AG04450 (cell line): ENCODE measurements around the gene KCTD5. TPM values are rescaled to one million over a fixed set of nuclear protein-coding genes. Genes with fewer than 3 reads are reported as not detected.

Experiments used
- CTCF ChIA-PET: fragments of 300-600, 350-600 bp; formaldehyde crosslinking; extraction: SDS; loops from one replicate; lab custom pipeline; 2022; ENCODE audit warnings: antibody characterized with exemption, inconsistent platforms; lab: Charles Lee
- POLR2A ChIA-PET: fragments of 350-600 bp; formaldehyde crosslinking; extraction: SDS; loops from one replicate; lab custom pipeline; 2021; ENCODE audit warnings: antibody characterized with exemption, inconsistent platforms; lab: Yijun Ruan, JAX
- DNase-seq: peaks from one replicate; pipeline ENCODE4 v3.0.0-alpha.2; 2011; ENCODE audit warnings: low read depth, low spot score
- H3K27ac ChIP-seq: one replicate; pipeline ENCODE4 v1.5.1; 2012; ENCODE audit warnings: low read depth, low read length, control low read depth
- H3K27me3 ChIP-seq: one replicate; pipeline ENCODE4 v1.6.0; 2012; ENCODE audit warnings: low read length; ENCODE audit not compliant: control insufficient read depth, insufficient read depth
- H3K4me3 ChIP-seq: 2 replicates; pipeline ENCODE4 v1.5.1; 2011; ENCODE audit warnings: mild to moderate bottlenecking, low read depth, low read length, control low read depth
- H3K9me3 ChIP-seq: 2 replicates; pipeline ENCODE4 v1.5.1; 2012; ENCODE audit warnings: low read length; ENCODE audit not compliant: control insufficient read depth, insufficient read depth
- polyA plus RNA-seq: library from polyadenylated mRNA; depleted of rRNA; stranded (reverse); fragments of >200 nt; gene quantifications from 2 replicates; pipeline ENCODE4 v1.2.3, GENCODE V29; 2011
- TF ChIP-seq, protein P1 (sequence below): IDR thresholded peaks from 2 replicates; pipeline ENCODE4 v1.5.1; 2011; ENCODE audit warnings: low read depth, low read length, control low read depth, inconsistent platforms

The KCTD5 gene
- polyA plus RNA-seq, 1 experiment, result 27.8 TPM

DNA sequence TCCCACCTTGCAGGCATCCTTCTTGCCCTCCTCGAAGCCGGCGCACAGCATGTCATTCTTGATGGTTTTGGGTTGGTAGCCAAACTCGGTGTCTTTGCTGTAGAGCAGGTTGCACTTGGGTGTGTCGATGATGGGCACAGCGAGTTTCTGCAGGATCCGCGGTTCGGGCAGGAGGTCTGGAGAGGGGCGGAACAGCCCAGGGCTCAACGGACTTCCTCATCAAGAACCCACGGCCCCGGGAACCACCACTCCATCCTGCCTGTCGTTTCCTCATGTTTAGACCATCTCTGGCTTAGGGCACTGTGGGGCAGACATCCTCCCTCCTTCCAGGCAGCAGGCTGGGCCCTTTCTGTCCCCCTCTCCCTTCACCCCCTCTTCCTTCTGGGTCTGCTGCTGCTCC, 31.2 kb downstream of the KCTD5 start:
- ChIA-PET POLR2A (no interaction called here), CTCF (no interaction called here)

DNA sequence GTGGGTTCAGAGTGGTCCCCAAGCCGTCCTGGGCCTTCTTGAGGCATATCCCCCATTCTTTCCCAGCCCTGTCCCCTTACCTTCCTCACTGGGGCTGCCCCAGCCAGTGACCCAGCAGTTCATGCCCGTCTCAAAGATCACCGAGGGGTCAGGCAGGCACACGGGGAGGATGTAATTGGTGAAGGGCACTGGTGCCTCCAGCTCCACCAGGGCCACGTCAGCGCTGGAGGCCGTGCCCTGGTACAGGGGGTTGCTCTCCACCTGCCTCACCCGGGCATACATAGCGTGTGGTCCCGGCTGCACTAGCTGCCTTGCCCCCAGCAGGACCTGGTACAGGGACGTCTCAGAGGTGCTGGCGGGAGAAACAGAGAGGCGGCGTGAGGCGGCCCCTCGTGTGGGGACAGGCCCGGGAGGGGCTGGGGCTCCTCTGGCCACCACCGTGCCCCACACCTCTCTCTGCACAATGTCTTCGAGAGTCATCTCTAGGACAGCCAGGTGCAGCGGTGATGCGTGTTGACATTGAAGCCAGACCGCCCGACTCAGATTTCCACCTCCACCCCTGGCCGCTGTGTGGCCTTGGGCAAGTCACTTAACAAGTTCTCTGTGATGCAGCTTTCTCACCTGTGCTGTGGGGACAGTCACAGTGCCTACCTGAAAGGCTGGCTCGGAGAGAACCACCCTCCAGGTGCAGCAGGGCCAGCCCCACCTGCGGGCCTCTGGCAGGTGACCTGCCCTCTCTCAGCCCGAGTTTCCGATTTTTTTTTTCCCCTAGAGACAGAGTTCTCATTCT, 31.9 kb downstream of the KCTD5 start:
- H3K4me3 ChIP-seq, result no peak overlapping the region
- no peak overlapping the region for H3K27ac ChIP-seq
- POLR2A ChIA-PET, result no interaction called here
- DNase-seq, result no peak
- CTCF ChIA-PET, result no interaction called here
- TF ChIP-seq, protein P1, sequence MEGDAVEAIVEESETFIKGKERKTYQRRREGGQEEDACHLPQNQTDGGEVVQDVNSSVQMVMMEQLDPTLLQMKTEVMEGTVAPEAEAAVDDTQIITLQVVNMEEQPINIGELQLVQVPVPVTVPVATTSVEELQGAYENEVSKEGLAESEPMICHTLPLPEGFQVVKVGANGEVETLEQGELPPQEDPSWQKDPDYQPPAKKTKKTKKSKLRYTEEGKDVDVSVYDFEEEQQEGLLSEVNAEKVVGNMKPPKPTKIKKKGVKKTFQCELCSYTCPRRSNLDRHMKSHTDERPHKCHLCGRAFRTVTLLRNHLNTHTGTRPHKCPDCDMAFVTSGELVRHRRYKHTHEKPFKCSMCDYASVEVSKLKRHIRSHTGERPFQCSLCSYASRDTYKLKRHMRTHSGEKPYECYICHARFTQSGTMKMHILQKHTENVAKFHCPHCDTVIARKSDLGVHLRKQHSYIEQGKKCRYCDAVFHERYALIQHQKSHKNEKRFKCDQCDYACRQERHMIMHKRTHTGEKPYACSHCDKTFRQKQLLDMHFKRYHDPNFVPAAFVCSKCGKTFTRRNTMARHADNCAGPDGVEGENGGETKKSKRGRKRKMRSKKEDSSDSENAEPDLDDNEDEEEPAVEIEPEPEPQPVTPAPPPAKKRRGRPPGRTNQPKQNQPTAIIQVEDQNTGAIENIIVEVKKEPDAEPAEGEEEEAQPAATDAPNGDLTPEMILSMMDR, result no peak
- H3K9me3 ChIP-seq, result no peaks in the 10 kb centered on the region; the same call in 1 of the 2 replicates
- H3K27me3 ChIP-seq, result no peaks in the 10 kb centered on the region

More for the DNA sequence above, 31.2 kb downstream of the KCTD5 start:
- no peak for DNase-seq
- TF ChIP-seq, protein P1, result no peak
- H3K9me3 ChIP-seq, result no peaks in the 10 kb centered on the region; the same call in 1 of the 2 replicates
- no peak overlapping the region for H3K4me3 ChIP-seq
- no peak overlapping the region for H3K27ac ChIP-seq
- no peaks in the 10 kb centered on the region for H3K27me3 ChIP-seq

DNA sequence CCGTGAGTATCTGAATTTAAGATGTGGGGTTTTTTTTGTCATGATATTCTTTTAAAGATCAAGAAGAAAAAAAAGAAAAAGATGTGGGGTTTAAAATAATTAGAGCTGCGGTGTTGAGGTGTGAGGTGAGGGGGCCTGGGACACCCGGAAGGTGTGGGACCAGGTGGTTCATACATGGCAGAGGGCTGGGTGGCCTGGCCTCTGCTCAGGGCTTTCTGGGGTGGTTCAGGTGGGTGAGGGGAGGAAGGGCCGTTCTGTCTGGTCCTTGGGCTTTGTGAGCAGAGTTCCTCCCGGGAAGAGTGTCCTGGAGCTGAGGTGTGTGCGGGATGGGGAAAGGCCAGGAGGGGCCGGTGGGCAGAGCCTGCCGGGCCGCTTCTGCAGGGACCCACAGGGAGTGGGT, 32.7 kb downstream of the KCTD5 start:
- DNase-seq, result no peak
- Histone ChIP-seq H3K9me3 (no peaks in the 10 kb centered on the region; the same call in 1 of the 2 replicates), H3K4me3 (no peak overlapping the region), H3K27me3 (no peaks in the 10 kb centered on the region), H3K27ac (no peak overlapping the region)
- TF ChIP-seq, protein P1, result no peak
- ChIA-PET CTCF (no interaction called here), POLR2A (no interaction called here)

DNA sequence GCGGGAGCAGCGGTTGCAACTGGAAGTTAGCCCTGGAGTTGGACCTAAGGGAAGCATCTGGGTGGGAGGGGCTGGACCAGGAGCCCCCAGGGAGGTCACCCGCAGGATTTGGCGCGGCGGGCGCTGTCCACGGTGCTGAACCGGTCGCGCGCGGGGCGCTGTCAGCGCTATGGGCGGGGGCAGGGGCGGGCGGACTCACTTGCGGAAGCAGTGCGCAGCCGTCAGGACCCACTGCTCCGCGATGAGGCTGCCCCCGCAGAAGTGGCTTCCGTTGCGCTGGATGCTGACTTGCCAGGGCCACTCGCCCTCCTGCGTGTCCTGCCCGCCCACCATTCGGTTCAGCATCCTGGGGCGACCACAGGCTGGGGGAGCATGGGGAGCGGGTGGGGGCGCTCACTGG, 33.2 kb downstream of the KCTD5 start:
- ChIA-PET POLR2A (no interaction called here), CTCF (no interaction called here)
- Histone ChIP-seq H3K4me3 (peak overlapping the region; percentile 31), H3K27me3 (no peaks in the 10 kb centered on the region), H3K9me3 (no peaks in the 10 kb centered on the region; the same call in 1 of the 2 replicates), H3K27ac (no peak overlapping the region)
- no peak for DNase-seq
- TF ChIP-seq, protein P1, result no peak
